Anterior cingulate cortex (tissue), 58 donors: Measurements from ENCODE around the gene AGO1.
A peak's percentile ranks its signal among the peaks of the same experiment; 100 is the strongest.

Source experiments
- DNase-seq, 58 donors: peaks; one replicate each; lab custom pipeline; 2025; lab: John Stamatoyannopoulos, UW

The AGO1 gene

GRCh38 chr1:35882945-35883634 lies at the start of gene AGO1:
TSS of gene AGO1 (plus strand) at chr1:35883209. CDS start at chr1:35883422, 213 bp downstream.
- peak; percentile 42 to 97 (median 89) for DNase-seq

- no peak for DNase-seq
Observed at GRCh38 chr1:35833395-35833794, 49.6 kb upstream of the AGO1 start.

- peak in 16 of 58 donors; percentile 4 to 43 (median 12) for DNase-seq
Observed at GRCh38 chr1:35834218-35834617, 48.8 kb upstream of the AGO1 start.

GRCh38 chr1:35835398-35835797 lies 47.6 kb upstream of the AGO1 start:
- DNase-seq = no peak

GRCh38 chr1:35836734-35837133 lies 46.3 kb upstream of the AGO1 start:
- no peak for DNase-seq

- no peak for DNase-seq
Observed at GRCh38 chr1:35838693-35839245, 44.2 kb upstream of the AGO1 start.

GRCh38 chr1:35844826-35845225 lies 38.2 kb upstream of the AGO1 start:
- DNase-seq = peak in 1 of 58 donors; percentile 12

- peak in 26 of 58 donors; percentile 1 to 61 (median 21) for DNase-seq
Observed at GRCh38 chr1:35845766-35846165, 37.2 kb upstream of the AGO1 start.

- no peak for DNase-seq
Observed at GRCh38 chr1:35847935-35848565, 35.0 kb upstream of the AGO1 start.

GRCh38 chr1:35850051-35850450 lies 33.0 kb upstream of the AGO1 start:
- no peak for DNase-seq

GRCh38 chr1:35850716-35851115 lies 32.3 kb upstream of the AGO1 start:
- DNase-seq = no peak

GRCh38 chr1:35851132-35851869 lies 31.7 kb upstream of the AGO1 start:
- DNase-seq = peak in 21 of 58 donors; percentile 1 to 78 (median 16)

- no peak for DNase-seq
Observed at GRCh38 chr1:35852241-35852640, 30.8 kb upstream of the AGO1 start.

GRCh38 chr1:35854989-35855700 lies 27.9 kb upstream of the AGO1 start:
- no peak for DNase-seq

GRCh38 chr1:35856964-35857363 lies 26.0 kb upstream of the AGO1 start:
- DNase-seq = no peak

GRCh38 chr1:35857830-35858229 lies 25.2 kb upstream of the AGO1 start:
- no peak for DNase-seq

- no peak for DNase-seq
Observed at GRCh38 chr1:35860696-35861095, 22.3 kb upstream of the AGO1 start.

GRCh38 chr1:35863136-35863535 lies 19.9 kb upstream of the AGO1 start:
- no peak for DNase-seq

GRCh38 chr1:35863881-35864625 lies 19.0 kb upstream of the AGO1 start:
- DNase-seq = no peak

GRCh38 chr1:35864813-35865212 lies 18.2 kb upstream of the AGO1 start:
- no peak for DNase-seq
